NCI-H526 (cell line): ENCODE measurements around the gene SMIM1.
A peak's percentile ranks its signal among the peaks of the same experiment; 100 is the strongest.
"Not testable (repeated sequence)": the region's sequence is repeated elsewhere in the genome, so short reads cannot be mapped to it uniquely, and the experiment has no call there.

ENCODE experiments used
- DNase-seq, 2 experiments: peaks; one replicate each; lab custom pipeline; 2025; lab: John Stamatoyannopoulos, UW

The SMIM1 gene

DNA sequence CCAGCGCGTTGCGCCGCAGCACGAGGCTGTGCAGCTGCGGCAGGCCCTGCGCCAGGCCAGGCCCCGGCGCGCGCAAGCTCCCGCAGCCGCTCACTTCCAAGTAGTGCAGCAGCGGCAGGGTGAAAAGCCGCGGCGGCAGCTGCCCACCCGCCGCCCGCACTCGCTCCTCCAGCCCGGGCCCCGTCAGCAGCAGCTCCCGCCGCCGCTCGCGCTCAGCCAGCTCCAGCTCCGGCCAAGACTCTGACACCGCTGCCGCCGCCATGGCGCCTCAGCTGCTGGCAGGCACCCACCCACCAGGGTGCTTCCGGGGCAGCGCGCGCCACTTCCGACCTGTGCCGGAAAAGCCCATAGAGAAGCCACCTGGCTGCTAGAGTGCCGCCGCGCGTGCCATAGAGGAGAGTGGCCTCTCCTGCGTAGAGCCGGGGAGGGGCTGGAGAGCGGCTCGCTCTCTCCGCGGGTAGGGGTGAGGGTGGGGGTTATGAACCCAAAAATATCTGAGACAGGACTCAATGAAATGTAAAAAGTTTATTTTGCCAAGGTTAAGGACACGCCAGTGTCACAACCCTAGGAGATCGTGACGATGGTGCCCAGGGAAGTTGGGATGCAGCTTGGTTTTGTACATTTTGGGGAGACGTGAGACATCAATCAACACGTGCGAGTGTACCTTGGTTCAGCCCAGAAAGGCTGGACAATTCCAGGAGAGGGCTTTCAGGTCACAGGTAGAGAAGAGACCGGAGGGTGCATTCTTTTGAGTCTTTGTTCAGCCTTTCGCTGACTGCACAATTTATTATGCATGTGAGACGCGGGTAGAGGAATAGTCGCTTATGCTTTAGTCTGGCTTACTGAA lies 23.9 kb downstream of the SMIM1 start, which contains the start of gene LRRC47:
Gene LRRC47 (minus strand): TSS at position 284 of the 847 bp plus-strand sequence. CDS start 22 bp downstream, at position 262.
- DNase-seq, result peak; percentile 72 to 94

DNA sequence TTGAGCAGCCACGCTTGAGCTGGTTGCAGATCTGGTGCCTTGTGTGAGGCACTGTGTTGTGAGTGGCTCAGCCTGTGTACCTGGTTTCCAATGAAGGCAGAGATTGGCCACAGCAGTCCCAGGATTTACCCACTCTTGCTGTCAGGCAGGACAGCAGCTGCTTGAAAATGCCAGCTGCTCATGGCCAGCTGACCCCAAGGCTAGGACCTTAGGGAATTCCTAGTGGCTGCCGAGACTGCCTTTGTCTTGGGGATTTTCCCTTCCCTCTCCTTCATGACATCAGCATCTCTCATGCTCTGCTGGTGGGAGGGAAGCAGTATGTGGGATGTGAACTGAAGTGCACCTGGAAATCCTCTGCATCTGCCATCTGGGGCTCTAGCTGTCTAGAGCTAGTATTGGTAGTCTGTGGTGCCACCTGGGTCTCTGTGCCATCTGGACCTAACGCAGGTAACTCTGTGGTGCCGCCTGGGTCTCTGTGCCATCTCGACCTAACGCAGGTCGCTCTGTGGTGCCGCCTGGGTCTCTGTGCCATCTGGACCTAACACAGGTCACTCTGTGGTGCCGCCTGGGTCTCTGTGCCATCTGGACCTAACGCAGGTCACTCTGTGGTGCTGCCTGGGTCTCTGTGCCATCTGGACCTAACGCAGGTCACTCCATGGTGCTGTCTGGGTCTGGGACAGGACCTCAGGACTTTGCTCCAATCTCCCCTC lies 27.6 kb downstream of the SMIM1 start:
- no peak for DNase-seq

DNA sequence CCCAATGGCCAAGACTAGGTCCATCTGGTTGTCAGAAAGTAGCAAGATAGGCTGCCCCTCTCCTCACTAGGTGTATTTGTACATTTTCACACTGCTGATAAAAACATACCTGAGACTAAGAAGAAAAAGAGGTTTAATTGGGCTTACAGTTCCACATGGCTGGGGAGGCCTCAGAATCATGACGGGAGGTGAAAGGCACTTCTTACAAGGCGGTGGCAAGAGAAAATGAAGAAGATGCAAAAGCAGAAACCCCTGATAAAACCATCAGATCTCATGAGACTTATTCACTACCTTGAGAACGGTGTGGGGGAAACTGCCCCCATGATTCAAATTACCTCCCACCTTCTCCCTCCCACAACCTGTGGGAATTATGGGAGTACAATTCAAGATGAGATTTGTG lies 28.2 kb downstream of the SMIM1 start:
- not testable (repeated sequence) for DNase-seq

DNA sequence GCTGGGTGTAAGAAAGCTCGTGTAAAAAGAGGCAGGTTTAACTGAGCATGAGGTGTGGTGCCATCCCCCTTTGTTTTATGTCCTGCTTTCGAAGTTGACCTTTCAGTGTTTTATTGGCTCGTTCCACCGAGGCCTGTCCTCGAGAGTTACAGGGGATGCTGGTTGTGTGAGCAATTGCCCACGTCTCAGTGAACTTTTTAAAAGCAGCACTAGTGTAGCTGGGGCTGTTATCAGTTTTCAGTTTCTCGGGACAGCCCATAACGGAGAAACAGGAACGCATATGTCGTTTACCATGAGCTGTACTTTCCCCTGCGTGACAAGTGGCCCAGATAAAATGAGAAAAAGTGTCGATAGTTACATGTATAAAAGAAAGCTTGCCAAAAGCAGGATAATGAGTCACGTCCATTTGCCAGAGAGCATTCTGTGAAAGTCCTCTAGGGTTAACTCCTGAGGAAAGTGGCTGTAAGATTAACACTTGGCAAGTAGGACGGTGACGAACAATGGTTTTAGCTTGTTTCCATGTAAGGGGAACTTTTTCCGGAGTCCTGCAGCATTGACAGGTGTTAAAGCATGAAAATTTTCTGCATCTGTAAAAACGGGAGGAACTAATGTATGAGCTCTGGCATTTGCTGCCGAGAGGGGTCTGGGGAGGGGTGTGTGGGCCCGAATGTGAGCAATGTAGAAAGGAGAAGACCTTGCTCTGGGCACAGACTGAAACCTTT lies 31.5 kb downstream of the SMIM1 start:
- no peak for DNase-seq

DNA sequence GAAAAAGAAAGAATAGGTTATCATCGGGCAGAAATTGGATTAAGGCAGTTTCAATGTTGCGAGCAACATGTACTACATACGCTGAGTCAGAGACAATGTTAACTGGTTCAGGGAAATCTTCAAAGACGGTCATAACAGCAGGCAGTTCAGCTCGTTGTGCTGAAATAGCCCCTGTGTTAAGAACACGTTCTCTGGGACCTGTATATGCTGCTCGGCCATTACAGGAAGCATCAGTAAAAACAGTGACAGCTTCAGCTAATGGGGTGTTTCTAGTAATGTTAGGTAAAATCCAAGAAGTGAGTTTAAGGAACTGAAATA lies 32.0 kb downstream of the SMIM1 start:
- not testable (repeated sequence) for DNase-seq

DNA sequence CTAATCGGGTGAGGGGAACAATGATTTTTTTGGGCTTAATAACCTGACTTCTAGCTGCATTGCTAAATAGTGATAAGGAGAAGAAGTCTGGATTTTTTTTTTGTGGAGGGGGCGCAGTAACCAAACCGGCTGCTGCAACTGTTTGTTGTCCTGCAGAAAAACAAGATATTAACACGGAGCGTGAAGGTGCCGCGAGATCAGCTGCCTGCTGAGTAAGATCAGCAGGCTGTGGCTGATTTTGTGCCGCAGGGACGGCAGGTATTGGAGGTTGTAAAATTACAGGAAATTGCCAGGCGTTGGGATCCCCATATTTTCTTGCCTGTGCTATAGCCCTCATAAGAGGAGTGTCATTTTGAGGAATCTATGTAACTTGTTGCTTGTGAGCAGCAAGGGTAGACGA lies 32.5 kb downstream of the SMIM1 start:
- DNase-seq, result no peak

DNA sequence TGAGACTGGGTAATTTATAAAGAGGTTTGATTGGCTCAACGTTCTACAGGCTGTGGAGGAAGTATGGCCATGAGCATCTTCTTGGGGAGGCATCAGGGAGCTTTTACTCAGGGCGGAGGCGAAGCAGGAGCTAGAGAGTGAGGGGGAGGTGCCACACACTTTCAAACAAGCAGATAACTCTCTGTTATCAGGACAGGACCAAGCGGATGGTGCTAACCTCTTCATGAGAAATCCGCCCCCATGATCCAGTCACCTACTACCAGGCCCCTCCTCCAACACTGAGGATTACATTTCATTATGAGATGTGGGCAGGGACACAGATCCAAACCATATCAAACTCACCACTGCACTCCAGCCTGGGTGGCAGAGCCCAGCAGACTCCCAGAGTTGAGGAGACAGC lies 35.2 kb downstream of the SMIM1 start:
- no peak for DNase-seq

DNA sequence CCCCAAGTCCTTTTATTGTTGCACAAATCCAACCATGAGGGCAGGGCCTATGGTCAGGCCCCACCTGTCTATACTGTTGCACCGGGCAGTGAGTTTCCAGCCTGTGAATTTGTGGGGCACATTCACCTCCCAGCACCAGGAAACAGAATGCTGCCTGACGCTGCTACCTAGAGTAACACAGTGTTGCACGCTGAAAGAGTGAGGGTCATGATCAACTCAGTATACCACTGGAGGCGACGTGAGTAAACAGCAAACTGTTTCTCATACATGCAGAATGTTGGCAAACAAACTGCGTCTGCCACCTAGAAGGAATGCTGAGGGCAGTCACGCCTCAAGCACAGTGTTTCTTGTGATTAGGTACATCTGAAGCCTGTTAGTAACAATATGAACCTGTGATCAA lies 37.1 kb downstream of the SMIM1 start:
- no peak for DNase-seq

DNA sequence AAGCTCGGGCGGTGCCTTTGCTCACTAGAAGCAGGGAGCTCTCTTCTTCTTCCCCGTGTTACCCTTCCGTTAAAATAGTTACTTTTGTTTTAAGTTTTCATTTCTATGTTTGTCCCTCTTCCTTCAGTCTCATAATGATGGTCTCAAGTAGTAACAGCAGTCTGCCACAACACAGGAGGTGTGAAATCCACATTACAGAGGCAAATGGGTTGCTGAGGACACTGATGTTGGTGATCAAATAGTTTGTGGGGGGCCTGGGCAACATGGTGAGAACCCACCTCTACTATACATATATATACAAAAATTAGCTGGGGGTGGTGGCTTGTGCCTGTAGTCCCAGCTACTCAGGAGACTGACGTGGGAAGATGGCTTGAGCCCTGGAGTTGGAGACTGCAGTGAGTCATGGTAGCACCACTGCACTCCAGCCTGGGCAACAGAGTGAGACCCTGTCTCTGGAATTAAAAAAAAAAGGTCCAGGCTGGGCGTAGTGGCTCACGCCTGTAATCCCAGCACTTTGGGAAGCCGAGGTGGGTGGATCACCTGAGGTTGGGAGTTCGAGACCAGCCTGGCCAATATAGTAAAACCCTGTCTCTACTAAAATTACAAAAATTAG lies 37.7 kb downstream of the SMIM1 start:
- DNase-seq, result not testable (repeated sequence)

DNA sequence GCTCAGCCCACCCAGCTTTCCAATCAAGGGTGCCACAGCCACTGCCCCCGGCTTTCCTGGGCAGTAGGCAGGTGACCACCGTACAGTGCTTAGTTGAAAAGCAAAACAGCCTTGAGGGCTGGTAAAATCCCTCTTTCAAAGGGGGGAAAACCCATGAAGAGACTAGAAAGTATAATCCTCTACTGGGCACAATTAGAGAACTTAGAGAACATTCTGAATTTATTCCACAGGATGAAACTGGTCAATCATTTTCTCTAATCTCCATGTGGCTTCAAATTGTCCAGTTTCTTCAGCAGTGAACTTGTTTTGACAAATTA lies 39.0 kb downstream of the SMIM1 start:
- DNase-seq, result no peak

DNA sequence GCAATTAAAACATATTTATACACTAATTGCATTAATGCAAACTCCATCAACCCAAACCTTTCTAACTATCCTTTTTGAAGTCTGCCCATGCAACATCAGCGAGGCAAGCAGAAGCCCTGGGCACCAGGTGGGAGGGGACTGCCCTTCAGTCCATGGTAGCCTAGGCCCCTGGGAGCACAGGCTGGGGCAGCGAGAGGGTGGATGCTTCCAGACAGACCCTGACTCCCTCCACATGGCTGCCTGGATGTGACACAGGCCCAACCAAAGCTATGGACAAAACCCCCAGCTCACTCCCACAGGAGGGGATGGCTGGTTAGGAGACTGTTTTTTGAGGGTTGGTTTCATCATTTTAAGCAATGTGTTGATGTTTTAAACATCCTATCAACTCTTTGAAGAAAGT lies 41.5 kb downstream of the SMIM1 start:
- DNase-seq, result no peak

DNA sequence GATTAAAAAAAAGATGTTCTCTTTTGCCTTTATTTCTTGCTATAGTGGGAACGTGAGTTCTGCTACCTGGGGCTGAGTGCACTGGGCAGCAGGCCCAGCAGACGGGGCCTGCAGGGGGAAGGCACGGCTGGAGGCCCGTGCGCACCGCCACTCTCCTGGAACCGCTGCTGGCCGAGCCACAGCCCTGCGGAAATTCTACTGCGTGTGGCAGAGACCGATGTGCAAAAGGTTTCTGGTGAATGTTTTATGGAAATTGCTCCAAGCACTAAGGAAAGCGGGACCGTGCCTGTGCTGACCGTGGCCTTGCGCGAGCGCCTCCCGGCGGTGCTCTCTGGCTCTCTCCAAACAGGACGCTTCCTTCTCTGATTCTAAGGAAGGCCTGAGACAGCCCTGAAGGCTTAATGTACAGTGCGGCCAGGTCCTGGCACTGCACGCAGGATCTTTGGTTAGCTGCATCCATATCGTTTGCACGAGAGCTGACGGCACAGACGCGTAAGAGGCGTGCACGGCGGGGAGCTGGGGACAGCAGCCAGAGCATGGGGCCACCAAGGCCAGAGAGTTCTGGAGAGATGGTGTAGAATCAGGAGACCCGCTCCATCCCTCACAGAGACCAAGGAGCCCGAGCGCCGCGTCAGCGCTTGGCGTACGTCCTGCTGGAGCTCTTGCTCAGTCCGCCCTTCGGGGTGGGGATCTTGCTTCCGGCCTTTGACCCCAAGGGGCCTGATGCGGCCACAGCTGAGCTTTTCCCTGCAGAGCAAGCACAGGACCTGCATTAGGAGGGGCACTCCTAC lies 42.4 kb downstream of the SMIM1 start:
- no peak for DNase-seq

DNA sequence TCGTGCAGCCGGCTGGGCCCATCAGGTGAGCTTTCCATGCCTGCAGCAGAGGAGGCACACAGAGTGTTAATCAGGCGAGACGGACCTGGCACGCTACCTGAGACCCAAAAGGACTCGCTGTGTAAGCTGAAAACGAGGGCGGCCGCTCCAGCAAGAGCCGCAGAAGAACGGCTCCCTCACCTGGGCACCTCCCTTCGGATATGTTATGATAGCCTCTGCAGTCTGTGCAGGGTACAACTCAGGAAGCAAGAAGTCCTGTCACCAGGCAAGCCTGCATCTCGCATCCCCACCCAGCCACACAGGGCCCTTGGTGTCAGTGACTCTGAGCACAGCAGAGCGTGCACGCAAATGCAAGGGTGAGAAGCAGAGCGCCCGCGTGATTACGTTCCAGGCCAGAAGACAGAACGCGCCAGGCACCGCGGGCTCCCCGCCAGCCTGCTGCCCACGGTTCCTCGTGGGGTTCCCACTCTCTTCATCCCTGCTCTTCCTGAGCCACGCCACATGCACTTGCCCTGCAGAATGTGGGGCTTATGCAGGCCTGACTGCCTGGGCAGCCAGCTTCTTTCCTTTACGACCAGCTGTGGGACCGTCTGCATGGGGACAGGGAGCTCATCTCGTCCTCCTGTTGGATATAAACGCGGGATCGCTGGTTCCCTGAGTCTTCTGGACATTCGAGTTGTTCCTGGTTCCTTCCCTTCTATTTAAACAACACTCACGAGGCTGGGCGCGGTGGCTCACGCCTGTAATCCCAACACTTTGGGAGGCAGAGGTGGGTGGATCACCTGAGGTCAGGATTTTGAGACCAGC lies 44.0 kb downstream of the SMIM1 start:
- no peak for DNase-seq

DNA sequence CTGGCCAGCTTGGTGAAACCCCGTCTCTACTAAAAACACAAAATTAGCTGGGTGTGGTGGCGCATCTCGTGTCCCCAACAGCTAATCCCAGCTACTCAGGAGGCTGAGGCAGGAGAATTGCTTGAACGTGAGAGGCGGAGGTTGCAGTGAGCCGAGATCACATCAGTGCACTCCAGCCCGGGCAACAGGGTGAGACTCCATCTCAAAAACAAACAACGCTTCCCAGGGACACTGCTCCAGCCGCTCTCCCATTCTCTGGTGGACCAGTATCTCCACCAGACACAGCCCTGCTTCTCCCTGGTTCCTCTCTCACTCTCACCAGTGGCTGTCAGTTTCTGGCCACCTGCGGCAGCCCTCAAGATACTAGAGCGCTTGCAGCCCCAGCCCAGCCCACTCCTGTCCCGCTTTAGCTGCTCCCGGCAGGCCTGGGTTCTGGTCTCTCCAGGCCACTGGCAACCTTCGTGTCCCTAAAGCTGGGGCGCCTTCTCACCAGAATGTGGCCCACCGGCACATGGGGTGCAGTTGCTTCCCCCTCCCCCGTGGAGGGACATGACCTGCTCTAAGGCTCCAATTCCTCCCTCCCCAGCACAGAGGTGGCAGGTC lies 44.7 kb downstream of the SMIM1 start:
- DNase-seq, result no peak

DNA sequence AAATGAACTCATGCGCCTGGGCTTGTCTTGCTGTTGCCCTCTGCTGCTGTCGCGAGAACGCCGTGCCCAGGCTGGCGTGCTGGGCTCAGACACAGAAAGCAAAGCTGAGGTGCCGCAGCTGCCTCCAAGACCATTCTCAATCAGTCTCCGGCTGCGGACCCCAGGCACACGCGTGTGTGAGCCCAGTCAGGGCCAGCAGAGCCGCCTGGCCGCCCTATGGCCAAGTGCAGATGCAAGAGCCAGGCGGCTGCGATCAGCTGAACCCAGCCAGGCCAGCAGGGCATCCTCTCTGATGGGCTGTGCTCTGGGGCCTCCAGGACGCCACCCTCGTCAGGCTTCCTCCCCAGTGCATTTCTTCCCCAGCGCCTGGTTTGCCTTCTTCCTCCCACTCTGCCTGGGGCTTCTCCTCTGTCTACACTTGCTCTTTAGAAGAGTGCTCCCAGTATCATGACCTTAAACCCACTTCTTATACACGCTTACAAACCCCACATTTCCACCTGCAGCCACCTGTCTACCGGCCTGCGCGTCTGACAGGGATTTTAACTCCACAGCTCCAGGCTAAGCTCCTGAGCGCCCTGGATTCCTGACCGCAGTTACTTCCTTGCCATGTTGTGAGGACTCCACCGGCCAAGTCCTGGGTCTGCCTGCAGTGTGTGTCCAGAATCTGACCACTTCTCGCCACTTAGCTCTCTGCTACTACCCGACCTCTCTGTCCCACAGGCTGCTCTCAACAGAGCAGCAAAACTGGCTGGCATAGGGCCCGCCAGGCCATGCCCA lies 45.5 kb downstream of the SMIM1 start:
- no peak for DNase-seq

DNA sequence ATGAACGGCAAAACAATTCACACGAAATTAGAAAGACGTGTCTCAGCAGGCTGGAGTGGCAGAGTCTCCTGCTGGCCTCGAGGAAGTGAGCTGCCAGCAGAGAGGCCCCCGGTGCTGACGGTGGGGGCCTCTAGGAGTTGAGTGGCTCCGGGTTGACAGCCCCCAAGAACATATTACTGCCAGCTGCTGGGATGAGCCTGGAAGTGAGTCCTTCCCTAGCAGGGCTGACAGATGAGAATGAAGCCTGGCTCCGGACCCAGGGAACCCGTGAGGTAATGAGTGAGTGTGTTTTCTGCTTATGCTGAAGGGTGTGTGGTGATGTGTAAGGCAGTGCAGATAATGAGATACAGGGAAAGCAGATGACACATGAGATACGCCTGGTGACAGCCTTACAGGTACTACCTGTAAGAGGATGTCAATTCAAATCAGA lies 47.2 kb downstream of the SMIM1 start:
- DNase-seq, result peak; percentile 23 to 39

DNA sequence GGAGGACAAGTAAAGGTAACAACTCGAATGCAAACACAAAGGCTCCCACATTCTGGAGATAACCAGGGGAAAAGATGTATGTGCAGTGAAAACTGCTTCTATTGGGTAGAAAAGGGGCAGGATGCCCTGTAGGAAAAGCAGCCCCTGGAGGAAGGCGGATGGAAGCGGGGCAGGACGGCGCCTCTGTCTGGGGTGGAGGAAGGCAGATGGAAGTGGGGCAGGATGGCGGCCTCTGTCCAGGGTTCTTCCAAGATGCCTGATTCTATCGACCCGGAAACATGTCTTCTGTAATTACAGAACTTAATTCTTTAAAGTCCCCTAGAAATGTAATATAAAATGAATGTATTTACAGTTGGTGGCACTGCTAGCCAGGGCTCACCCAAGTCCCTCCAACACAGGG lies 47.8 kb downstream of the SMIM1 start:
- DNase-seq, result no peak

DNA sequence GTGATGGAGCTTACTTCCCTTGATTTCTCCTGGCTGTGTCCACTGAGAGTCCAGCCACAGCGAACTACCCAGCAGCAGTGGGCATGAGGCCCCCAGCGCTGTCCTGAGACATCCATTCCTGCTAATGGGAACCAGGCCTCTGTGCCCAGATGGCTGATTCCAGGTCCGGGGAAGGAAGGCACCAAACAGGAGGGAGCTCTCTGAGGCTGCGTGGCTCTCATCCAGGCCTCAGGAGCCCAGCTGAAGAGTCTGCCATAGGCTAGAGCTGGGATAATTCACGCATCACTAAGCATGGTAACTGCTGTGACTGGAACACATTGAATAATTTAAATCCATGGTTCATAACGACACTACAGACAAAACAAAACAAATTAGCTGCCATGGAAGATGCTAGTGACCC lies 48.5 kb downstream of the SMIM1 start:
- peak; percentile 89 to 91 for DNase-seq

DNA sequence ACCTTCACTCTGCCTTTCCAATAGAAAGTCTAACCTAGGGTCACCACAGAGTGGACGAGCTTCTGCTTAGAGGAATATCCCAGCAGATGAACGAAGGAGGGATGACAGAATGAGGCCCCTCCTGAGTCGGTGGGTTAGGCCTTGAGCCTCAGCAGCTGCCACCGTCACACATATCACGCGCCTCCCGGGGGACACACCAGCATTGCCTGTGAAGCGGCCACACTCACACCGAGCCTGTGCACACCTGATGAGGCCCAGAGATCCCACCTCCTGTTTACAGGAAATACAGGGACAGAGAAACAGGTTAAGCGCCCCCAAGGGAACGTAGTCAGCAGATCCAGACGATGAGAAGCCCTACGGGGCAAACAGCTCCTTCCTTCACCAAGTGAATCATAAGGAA lies 48.9 kb downstream of the SMIM1 start:
- DNase-seq, result peak; percentile 77 to 82

DNA sequence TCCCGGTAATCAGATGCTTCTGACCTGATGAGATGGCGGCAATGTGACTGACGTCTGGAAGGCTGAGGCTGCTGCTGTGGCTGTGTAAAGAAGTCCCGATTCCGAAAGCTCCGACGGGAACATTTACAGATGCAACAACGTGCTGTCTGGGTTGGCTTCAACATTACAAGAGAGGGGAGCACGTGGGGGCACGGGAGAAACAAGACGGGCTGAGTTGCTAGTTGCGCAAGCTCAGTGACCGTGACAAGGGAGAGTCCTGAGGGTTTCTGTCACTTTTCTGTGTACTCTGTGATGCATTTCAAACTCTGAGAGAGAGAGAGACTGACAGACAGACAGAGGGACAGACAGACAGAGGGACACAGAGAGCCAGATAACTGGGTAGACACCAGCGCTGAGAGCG lies 49.4 kb downstream of the SMIM1 start:
- no peak for DNase-seq
